GM10248 (cell line): Measurements from ENCODE around the gene ZNF831.

Source experiments
- CTCF ChIA-PET: fragments of 300-600 bp; sonication (Branson Sonifier 250); formaldehyde crosslinking; extraction: SDS; loops from one replicate; lab custom pipeline; 2021; ENCODE audit warnings: antibody characterized with exemption; lab: Yijun Ruan, JAX
- POLR2A ChIA-PET: fragments of 350-650 bp; sonication (Branson Sonifier 250); formaldehyde crosslinking; extraction: SDS; loops from one replicate; lab custom pipeline; 2020; ENCODE audit warnings: antibody characterized with exemption; lab: Yijun Ruan, JAX
- DNase-seq: peaks from one replicate; pipeline ENCODE4 v3.0.0; 2012; ENCODE audit errors: extremely low spot score
- TF ChIP-seq, protein P1 (sequence below): IDR thresholded peaks from 2 replicates; pipeline ENCODE4 v1.5.1; 2012; ENCODE audit warnings: mild to moderate bottlenecking, low read depth; ENCODE audit errors: extremely low read depth, missing control alignments, control extremely low read depth

Gene ZNF831

DNA sequence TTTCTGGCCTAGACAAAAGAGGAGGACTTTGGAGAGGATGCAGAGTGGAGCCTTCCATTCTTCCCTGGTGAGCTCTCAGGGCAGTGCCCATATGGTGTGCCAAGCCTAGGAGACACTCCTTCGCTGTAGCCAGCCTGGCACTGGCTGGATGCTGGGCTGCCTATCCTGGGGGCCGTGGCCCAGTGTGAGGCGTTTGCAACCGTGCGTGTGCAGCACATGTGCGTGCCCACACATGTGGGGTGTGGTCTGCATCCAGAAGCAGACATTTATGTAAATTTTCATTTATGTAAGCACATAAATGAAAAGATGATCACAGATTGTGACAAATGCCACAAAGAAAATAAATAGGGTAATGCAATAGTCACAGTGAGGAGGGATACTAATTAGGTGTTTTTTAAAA lies 35.8 kb upstream of the ZNF831 start:
- CTCF ChIA-PET, result no interaction called here
- TF ChIP-seq, protein P1, sequence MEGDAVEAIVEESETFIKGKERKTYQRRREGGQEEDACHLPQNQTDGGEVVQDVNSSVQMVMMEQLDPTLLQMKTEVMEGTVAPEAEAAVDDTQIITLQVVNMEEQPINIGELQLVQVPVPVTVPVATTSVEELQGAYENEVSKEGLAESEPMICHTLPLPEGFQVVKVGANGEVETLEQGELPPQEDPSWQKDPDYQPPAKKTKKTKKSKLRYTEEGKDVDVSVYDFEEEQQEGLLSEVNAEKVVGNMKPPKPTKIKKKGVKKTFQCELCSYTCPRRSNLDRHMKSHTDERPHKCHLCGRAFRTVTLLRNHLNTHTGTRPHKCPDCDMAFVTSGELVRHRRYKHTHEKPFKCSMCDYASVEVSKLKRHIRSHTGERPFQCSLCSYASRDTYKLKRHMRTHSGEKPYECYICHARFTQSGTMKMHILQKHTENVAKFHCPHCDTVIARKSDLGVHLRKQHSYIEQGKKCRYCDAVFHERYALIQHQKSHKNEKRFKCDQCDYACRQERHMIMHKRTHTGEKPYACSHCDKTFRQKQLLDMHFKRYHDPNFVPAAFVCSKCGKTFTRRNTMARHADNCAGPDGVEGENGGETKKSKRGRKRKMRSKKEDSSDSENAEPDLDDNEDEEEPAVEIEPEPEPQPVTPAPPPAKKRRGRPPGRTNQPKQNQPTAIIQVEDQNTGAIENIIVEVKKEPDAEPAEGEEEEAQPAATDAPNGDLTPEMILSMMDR, result no peak

DNA sequence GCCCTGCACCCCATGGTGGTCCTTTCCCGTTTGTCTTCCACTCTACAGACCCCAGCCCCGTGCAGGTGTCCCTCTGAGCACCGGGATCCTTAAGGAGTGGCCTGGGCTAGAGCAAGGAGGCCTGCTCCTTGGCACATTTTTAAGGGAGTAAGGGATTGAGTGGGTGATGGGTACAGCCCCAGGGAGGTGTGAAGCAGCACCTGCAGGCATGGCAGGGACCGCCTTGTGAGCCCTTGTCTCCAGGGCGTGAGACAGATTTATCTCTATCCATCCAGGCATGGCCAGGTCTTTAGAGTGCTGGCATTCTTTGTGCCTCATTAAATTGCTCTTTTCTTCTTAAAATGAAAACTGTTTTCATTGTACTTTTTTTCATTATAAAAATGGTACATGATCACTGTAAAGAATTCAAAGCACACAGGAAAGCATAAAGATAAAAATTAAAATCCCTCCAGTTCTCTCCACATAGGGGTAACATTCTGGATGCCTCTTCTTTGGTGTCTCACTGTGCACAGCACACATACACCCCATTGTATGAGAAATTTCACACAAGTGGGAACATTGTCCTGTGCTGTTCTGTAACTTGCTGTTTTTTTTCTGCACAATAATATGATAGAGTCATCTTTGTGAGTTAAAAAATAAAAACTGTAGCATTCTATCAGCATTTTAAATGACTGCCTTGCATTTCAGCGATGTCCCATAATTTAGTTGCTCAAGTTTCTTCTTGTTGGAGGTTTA lies 31.9 kb upstream of the ZNF831 start:
- CTCF ChIA-PET, result no interaction called here
- no peak for DNase-seq
- TF ChIP-seq, protein P1, result no peak
- POLR2A ChIA-PET, result interaction anchor here (0.6 kb wide), 1 partner anchor 12 kb away, joined by 3 read pairs; no protein-coding TSS in a partner anchor

More for the DNA sequence above, 35.8 kb upstream of the ZNF831 start:
- DNase-seq, result no peak
- POLR2A ChIA-PET, result no interaction called here

DNA sequence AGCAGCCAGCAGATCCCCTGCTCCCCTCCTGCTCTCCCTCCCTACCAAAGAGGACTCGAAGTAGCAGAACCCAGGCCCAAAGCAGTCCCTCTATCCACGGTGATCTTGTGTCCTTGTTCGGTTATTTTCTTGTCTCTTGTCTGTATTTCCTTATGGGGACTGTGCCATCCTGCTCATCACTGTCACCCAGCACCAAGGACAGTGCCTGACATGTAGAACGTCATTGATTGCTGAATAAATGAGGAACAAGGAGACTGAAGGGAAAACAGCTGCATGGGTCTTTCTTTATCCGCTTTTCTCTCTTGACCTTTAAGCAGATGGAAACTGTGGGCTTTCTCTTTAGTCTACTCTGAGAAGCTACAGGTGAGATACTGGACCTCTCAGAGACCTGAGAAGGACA lies 29.4 kb upstream of the ZNF831 start:
- TF ChIP-seq, protein P1, result no peak
- ChIA-PET POLR2A (no interaction called here), CTCF (interaction anchor here (1.2 kb wide), 1 partner anchor 89 kb away, joined by 4 read pairs; no protein-coding TSS in a partner anchor)
- no peak for DNase-seq

DNA sequence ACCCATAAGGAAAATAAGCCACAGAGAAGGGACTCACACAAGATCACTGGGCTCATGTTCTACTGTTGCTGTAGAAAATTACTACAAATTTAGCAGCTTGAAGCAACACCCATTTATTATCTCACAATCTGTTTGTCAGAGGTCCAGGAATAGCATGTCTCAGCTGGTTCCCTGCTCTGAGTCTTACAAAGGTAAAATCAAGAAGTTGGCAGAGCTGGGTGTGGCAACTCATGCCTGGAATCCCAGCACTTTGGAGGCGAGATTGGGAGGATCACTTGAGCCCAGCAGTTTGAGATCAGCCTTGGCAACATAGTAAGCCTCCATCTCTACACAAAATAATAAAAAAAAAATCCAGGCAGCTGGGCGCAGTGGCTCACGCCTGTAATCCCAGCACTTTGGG lies 28.5 kb upstream of the ZNF831 start:
- POLR2A ChIA-PET, result no interaction called here
- TF ChIP-seq, protein P1, result no peak
- CTCF ChIA-PET, result interaction anchor here (0.8 to 1.2 kb wide), 2 partner anchors 20 to 88 kb away, joined by 3 to 4 read pairs; no protein-coding TSS in a partner anchor
- no peak for DNase-seq

DNA sequence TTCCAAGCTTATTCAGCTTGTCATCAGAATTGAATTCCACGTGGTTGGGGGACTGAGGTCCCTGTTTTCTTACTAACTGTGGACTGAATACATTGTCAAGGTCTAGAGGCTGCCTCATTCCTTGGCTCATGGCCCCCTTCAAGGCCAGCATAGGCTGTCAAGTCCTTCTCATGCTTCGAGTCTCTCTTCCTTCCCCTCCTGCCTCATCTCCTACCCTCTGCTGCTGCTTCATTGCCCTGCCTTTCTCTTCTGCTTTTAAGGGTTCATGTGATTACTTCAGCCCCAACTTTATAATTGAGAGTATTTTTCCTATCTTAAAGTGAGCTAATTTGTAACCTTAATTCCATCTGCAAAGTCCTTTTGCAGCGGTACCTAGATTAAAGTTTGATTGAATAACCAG lies 27.6 kb upstream of the ZNF831 start:
- ChIA-PET CTCF (interaction anchor here (0.7 to 2.3 kb wide), 5 partner anchors 16 to 72 kb away, joined by 3 to 6 read pairs (median 3); no protein-coding TSS in a partner anchor), POLR2A (no interaction called here)
- TF ChIP-seq, protein P1, result no peak
- DNase-seq, result no peak

DNA sequence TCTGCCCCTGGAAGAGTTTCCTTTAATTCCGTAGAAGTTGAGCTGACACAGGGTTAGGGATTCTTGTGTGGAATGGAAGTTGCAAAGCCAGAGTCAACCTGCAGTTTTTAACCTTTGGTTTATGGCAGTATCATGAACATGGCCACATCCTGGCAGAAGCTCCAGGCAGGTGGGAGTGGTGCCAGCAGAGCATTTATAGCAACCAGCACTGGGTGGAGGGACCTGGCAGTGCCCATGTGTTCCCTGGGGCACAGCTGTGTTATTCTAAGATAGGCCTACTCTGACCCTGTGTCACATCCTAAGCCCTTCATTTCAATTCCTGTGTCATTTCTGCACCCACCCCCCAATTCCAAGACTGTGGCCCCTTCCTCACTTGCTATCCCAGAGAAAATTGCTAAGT lies 26.1 kb upstream of the ZNF831 start:
- DNase-seq, result no peak
- POLR2A ChIA-PET, result no interaction called here
- TF ChIP-seq, protein P1, result no peak
- CTCF ChIA-PET, result interaction anchor here (2.3 kb wide), 1 partner anchor 15 kb away, joined by 6 read pairs; no protein-coding TSS in a partner anchor
